Measurements from ENCODE around the gene CFAP46. TPM values are rescaled to one million over a fixed set of nuclear protein-coding genes. Genes with fewer than 3 reads are reported as not detected.
A peak's percentile ranks its signal among the peaks of the same experiment; 100 is the strongest.

CFAP46 gene
- total RNA-seq, 1 donor, result 0.09 TPM

- DNase-seq (ENCODE audit: low read depth), result no peak
- no peak overlapping the region for H3K4me3 ChIP-seq (ENCODE audit: low read depth, low read length)
- no peak for TF ChIP-seq CTCF (IDR thresholded peaks at IDR 0.05; ENCODE audit: insufficient read depth, low read length)
Observed at GRCh38 chr10:132944510-132944909, 2.1 kb upstream of the CFAP46 start.

DNA sequence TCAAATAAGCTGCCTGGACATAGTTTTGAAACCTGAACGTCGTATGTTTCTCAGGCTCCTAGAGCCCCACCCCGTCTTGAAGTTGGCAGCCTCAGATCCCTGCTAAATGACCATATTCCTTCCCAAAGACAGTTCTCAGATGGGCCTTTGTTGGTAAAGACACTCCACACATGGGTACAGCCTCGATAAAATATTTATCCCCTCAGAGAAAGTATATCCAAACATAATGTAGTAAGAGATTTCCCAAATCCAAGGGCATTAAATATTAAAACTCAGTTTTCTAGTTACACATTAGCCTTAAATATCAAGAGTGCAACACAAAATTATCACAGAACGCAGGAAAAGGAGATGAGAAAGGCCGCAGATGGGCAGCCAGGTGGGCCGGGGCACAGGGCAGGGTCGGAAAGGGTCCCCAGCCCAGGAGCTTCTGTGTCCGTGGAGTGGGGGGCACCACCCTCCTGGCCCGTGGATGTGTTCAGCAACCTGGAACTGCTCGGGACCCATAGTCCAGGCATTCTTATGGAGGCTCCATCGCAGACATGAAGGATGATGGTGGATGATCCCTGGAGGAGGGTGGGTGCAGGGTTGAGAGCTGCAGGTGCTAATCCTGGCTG lies 1.5 kb upstream of the CFAP46 start:
- no peak overlapping the region for H3K4me3 ChIP-seq (ENCODE audit: low read depth, low read length)
- no peak for DNase-seq (ENCODE audit: low read depth)

DNA sequence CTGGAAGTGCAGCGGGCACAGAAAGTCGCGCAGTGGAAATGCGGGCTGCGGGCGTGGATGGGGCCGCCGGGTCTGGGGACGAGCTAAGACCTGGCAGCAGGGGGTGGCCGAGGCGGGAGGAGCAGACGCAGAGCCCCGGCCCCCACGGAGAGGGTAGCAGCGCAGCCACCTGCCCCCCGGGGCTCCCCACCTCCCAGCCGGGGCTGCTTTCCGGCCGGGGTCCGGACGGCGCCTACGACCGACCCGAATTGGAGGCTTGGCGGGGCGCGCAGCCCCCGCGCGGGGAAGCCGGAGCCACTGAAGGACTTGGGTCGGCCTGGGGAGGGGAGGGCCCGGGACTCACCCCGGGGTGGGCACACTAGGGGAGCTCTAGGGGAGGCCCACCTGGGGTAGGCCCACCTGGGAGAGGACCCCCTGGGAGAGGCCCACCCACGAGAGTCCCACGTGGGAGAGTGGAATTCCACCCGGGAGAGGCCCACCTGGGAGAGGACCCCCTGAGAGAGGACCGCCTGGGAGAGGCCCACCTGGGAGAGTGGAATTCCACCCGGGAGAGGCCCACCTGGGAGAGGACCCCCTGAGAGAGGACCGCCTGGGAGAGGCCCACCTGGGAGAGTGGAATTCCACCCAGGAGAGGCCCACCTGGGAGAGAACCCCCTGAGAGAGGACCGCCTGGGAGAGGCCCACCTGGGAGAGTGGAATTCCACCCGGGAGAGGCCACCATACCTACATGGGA lies 854 bp upstream of the CFAP46 start:
- peak overlapping the region; percentile 9 for H3K4me3 ChIP-seq (ENCODE audit: low read depth, low read length)
- no peak for TF ChIP-seq CTCF (IDR thresholded peaks at IDR 0.05; ENCODE audit: insufficient read depth, low read length)
- no peak for DNase-seq (ENCODE audit: low read depth)

More for the DNA sequence above, 1.5 kb upstream of the CFAP46 start:
- no peak for TF ChIP-seq CTCF (IDR thresholded peaks at IDR 0.05; ENCODE audit: insufficient read depth, low read length)

DNA sequence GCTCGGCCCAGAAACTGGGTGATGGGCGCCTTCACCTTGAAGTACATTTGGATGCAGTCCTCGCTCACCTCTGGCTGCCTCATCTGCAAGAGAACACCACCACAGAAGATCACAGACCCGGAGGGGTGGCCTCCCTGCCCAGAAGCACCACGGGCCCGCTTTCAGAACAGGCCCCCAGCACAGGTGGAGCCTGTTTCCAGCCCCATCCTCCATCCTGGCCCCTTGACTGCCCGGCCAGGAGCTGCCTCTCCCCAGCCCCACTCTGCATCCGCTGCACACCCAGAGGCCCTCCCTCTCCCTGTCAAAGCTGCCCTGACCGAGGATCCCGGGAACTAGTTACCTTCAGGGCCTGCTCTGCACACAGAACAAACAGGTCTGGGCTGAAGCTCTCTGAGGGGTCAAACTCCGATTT lies 724 bp downstream of the CFAP46 start:
- H3K4me3 ChIP-seq (ENCODE audit: low read depth, low read length), result peak overlapping the region; percentile 62
- TF ChIP-seq CTCF (IDR thresholded peaks at IDR 0.05; ENCODE audit: insufficient read depth, low read length), result no peak
- no peak for DNase-seq (ENCODE audit: low read depth)

DNA sequence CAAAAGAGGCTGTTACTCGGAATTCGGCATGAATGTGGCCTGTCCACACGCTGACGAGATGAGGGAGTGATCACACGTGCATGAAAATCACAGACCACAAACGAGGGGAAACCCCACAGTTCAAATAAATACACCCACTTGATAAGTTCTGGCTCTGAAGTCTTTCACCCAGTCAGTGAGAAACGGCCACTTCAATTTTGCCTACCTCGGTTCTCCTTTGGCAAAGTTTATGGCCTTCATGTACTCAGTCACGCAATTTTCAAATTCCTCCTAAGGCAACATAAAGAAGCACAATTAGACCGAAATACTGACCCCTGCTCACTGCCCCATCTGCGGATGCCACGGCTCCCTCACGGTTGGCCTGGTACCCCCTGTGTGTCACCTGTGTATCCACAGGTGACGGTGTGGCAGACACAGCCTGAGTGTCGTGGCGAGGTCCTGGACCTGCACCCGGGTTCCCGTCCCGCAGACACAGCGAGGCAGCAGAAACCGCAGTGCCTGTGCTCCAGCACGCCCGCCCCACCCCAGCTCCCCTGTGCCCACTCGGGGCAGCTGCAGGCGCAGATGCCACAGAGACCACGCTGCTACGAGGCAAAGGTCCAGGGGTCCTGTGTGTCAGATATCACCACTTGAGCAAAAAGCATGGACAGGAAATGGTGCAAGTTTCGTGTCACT lies 1.4 kb downstream of the CFAP46 start:
- no peak for DNase-seq (ENCODE audit: low read depth)
- H3K4me3 ChIP-seq (ENCODE audit: low read depth, low read length), result no peak overlapping the region
- TF ChIP-seq CTCF (IDR thresholded peaks at IDR 0.05; ENCODE audit: insufficient read depth, low read length), result no peak

GRCh38 chr10:132939957-132940790 lies 2.2 kb downstream of the CFAP46 start:
- peak; percentile 54 for DNase-seq (ENCODE audit: low read depth)
- no peak overlapping the region for H3K4me3 ChIP-seq (ENCODE audit: low read depth, low read length)
- TF ChIP-seq CTCF (IDR thresholded peaks at IDR 0.05; ENCODE audit: insufficient read depth, low read length), result peak; percentile 92

All from fibroblast of the aortic adventitia (primary cell).